ENCODE data around the gene CACFD1.

Gene CACFD1

GRCh38 chr9:133516961-133517350 lies 57.2 kb downstream of the CACFD1 start:
- DNase-seq (ENCODE audit: low read depth in 2 of 2), result no peak

DNA sequence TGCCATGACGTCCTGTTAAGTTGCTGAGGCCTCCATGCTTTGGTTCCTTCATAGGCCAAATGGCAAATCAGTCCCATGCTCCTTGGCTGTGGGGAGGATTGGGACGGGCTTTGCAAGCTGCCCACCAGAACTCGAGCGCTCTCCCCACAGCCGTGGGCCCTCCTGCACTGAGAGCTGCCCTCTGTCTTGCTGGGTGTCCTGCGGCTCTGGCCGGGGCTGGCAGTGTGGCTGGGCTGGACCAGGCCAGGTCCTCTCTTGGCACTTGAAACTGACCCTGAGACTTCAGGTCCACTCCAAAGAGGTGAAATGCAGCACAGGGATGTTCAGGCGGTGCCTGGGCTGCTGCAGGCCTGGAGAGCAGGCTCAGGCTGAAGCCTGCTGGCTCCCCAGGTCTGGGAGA lies 57.9 kb downstream of the CACFD1 start:
- DNase-seq (ENCODE audit: low read depth in 2 of 2), result no peak

- DNase-seq (ENCODE audit: low read depth in 2 of 2), result no peak
Observed at GRCh38 chr9:133518200-133518599, 58.4 kb downstream of the CACFD1 start.

DNA sequence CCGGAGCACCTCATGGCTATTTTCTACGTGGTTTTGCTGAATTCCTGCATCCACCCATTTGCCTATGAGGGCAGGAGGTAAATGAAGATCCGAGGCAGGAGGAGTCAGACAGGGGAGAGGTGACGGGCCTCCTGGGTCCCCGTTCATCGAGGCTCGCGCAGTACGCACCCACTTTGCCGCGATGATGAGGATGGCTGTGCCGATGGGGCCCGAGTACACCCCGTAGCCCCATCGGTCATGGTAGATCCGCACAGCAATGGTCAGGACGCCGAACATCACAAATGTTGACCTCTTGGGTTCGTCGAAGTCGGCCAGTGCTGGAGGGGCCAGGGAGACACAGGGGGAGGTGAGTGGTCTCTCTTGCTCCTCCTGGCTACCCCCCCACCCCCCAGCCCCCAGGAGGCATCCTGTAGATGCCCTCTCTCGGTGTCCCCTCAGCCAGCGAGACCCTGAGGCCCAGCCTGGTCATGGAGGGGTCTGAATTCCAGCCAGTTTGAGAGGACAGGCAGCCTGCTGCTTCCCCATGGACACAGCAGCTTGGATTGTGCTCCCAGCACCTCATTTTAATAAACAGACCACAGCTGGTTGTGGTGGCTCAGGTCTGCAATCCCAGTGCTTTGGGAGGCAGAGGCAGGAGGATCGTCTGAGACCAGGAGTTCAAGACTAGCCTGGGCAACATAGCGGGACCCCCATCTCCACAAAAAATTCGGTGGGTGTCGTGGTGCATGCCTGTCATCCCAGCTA lies 59.1 kb downstream of the CACFD1 start:
- DNase-seq (ENCODE audit: low read depth in 2 of 2), result no peak

- DNase-seq (ENCODE audit: low read depth in 2 of 2), result no peak
Observed at GRCh38 chr9:133519693-133520092, 59.9 kb downstream of the CACFD1 start.

DNA sequence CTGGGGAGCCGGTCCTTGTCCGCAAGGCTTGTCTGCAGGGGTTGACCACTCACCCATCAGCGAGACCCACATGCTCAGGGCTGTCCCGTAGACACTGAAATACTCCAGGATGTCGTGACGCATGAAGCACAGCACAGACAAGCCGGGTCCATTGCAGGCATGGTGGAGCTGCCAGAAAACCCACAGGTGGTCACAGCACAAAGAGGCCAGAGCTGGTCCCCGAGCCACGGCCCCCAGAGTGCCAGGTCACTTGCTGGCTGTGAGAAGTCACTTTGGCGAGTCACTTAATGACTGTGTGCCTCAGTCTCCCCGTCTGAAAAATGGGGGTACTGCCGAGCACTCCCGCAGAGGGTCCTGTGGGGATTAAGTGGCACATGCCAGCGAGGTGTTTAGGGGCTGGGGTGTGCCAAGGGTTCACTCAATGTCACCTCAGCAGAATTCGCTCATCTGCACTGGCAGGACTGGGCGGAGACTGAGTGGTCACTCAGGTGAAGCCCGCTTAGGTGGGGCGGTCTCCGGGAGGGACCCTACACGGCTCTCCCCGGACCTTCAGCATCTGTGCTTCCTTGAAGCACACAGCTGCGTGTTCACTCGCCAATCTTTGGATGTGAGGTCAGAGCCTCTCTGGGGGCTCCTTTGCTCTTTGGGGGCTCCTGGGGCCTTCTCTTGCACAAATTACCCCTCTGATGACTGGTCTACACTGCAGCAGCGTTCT lies 60.5 kb downstream of the CACFD1 start:
- no peak for DNase-seq (ENCODE audit: low read depth in 2 of 2)

Data from fibroblast of skin of left quadriceps (primary cell).